ENCODE results near the gene SDCBP2.

SDCBP2 gene

GRCh38 chr20:1305712-1306111 lies 23.2 kb downstream of the SDCBP2 start:
- Histone ChIP-seq H4K8ac (ENCODE audit: low read depth, low read length) (no peak overlapping the region), H3K36me3 (replicated peaks in 1 of 2; ENCODE audit: control insufficient read depth in 2 of 2, insufficient read depth in 2 of 2, low read length in 2 of 2) (no peaks in the 10 kb centered on the region), H3K27ac (replicated peaks; ENCODE audit: low read length) (no peak overlapping the region), H3K9me3 (replicated peaks in 1 of 2; ENCODE audit: control insufficient read depth in 2 of 2, insufficient read depth in 1 of 2, low read depth in 1 of 2, low read length in 2 of 2) (no peaks in the 10 kb centered on the region), H3K27me3 (ENCODE audit: control insufficient read depth in 3 of 3, insufficient read depth in 3 of 3, low read depth in 1 of 3, low read length in 3 of 3) (peaks cover 0 to 19% (median 0%) of the 10 kb centered on the region in 3 experiments), H2BK120ac (ENCODE audit: low read depth, low read length) (no peak overlapping the region), H3K4me3 (ENCODE audit: low read length in 2 of 2) (no peak overlapping the region), H2BK12ac (ENCODE audit: low read length) (no peak overlapping the region), H3K4me2 (ENCODE audit: insufficient read depth, low read length, poor library complexity, severe bottlenecking) (no peak overlapping the region), H3K4ac (ENCODE audit: low read length) (no peak overlapping the region), H2AFZ (ENCODE audit: low read length) (no peak overlapping the region), H3K9ac (ENCODE audit: low read depth, low read length, poor library complexity) (peak overlapping the region; percentile 65), H3K18ac (ENCODE audit: low read length) (peak overlapping the region; percentile 54), H2AK5ac (ENCODE audit: low read depth, low read length) (peak overlapping the region; percentile 11), H3K4me1 (ENCODE audit: control insufficient read depth in 2 of 2, insufficient read depth in 1 of 2, low read depth in 1 of 2, low read length in 2 of 2) (peaks cover 13 to 18% of the 10 kb centered on the region in 2 donors), H3K14ac (ENCODE audit: low read length) (no peak overlapping the region), H3K79me1 (ENCODE audit: low read depth, low read length) (no peaks in the 10 kb centered on the region), H3K23ac (ENCODE audit: low read depth, low read length, poor library complexity) (no peak overlapping the region), H4K91ac (ENCODE audit: low read depth, low read length, poor library complexity) (no peak overlapping the region), H2BK5ac (ENCODE audit: low read length) (no peak overlapping the region), H2BK15ac (ENCODE audit: low read length) (no peak overlapping the region)
- WGBS, 2 donors (ENCODE audit: extremely low coverage in 2 of 2, insufficient read length in 2 of 2, insufficient replicate concordance in 1 of 2) = no CpG with 5 or more reads among the region's 24 CpGs
- DNase-seq (ENCODE audit: low spot score) = no peak

- Histone ChIP-seq H3K27ac (replicated peaks; ENCODE audit: low read length) (no peak overlapping the region), H3K4me3 (ENCODE audit: low read length in 2 of 2) (no peak overlapping the region), H3K4me2 (ENCODE audit: insufficient read depth, low read length, poor library complexity, severe bottlenecking) (no peak overlapping the region), H3K18ac (ENCODE audit: low read length) (peak overlapping the region; percentile 55), H4K8ac (ENCODE audit: low read depth, low read length) (no peak overlapping the region), H3K9ac (ENCODE audit: low read depth, low read length, poor library complexity) (peak overlapping the region; percentile 65), H3K14ac (ENCODE audit: low read length) (no peak overlapping the region), H2BK12ac (ENCODE audit: low read length) (no peak overlapping the region), H3K4ac (ENCODE audit: low read length) (peak overlapping the region; percentile 38), H2AK5ac (ENCODE audit: low read depth, low read length) (peak overlapping the region; percentile 11), H4K91ac (ENCODE audit: low read depth, low read length, poor library complexity) (no peak overlapping the region), H3K4me1 (ENCODE audit: control insufficient read depth in 2 of 2, insufficient read depth in 1 of 2, low read depth in 1 of 2, low read length in 2 of 2) (peaks cover 13 to 19% of the 10 kb centered on the region in 2 donors), H2AFZ (ENCODE audit: low read length) (no peak overlapping the region), H2BK15ac (ENCODE audit: low read length) (no peak overlapping the region), H3K9me3 (replicated peaks in 1 of 2; ENCODE audit: control insufficient read depth in 2 of 2, insufficient read depth in 1 of 2, low read depth in 1 of 2, low read length in 2 of 2) (no peaks in the 10 kb centered on the region), H3K36me3 (replicated peaks in 1 of 2; ENCODE audit: control insufficient read depth in 2 of 2, insufficient read depth in 2 of 2, low read length in 2 of 2) (no peaks in the 10 kb centered on the region), H2BK120ac (ENCODE audit: low read depth, low read length) (no peak overlapping the region), H3K23ac (ENCODE audit: low read depth, low read length, poor library complexity) (peak overlapping the region; percentile 76), H3K27me3 (ENCODE audit: control insufficient read depth in 3 of 3, insufficient read depth in 3 of 3, low read depth in 1 of 3, low read length in 3 of 3) (peaks cover 0 to 19% (median 0%) of the 10 kb centered on the region in 3 experiments), H3K79me1 (ENCODE audit: low read depth, low read length) (no peaks in the 10 kb centered on the region), H2BK5ac (ENCODE audit: low read length) (no peak overlapping the region)
- no CpG with 5 or more reads among the region's 31 CpGs for WGBS, 2 donors (ENCODE audit: extremely low coverage in 2 of 2, insufficient read length in 2 of 2, insufficient replicate concordance in 1 of 2)
- DNase-seq (ENCODE audit: low spot score) = no peak
These were observed 24.0 kb downstream of the SDCBP2 start for GRCh38 chr20:1304710-1305515.

GRCh38 chr20:1302685-1303541 lies 26.0 kb downstream of the SDCBP2 start:
- Histone ChIP-seq H3K4ac (ENCODE audit: low read length) (no peak overlapping the region), H3K14ac (ENCODE audit: low read length) (no peak overlapping the region), H3K27ac (replicated peaks; ENCODE audit: low read length) (no peak overlapping the region), H2BK5ac (ENCODE audit: low read length) (no peak overlapping the region), H3K4me3 (ENCODE audit: low read length in 2 of 2) (no peak overlapping the region), H3K4me1 (ENCODE audit: control insufficient read depth in 2 of 2, insufficient read depth in 1 of 2, low read depth in 1 of 2, low read length in 2 of 2) (peaks cover 0 to 6% of the 10 kb centered on the region in 2 donors), H3K23ac (ENCODE audit: low read depth, low read length, poor library complexity) (no peak overlapping the region), H3K4me2 (ENCODE audit: insufficient read depth, low read length, poor library complexity, severe bottlenecking) (no peak overlapping the region), H2AFZ (ENCODE audit: low read length) (no peak overlapping the region), H4K91ac (ENCODE audit: low read depth, low read length, poor library complexity) (no peak overlapping the region), H2BK120ac (ENCODE audit: low read depth, low read length) (no peak overlapping the region), H2BK15ac (ENCODE audit: low read length) (no peak overlapping the region), H3K9ac (ENCODE audit: low read depth, low read length, poor library complexity) (no peak overlapping the region), H3K27me3 (ENCODE audit: control insufficient read depth in 3 of 3, insufficient read depth in 3 of 3, low read depth in 1 of 3, low read length in 3 of 3) (peaks cover 0 to 22% (median 0%) of the 10 kb centered on the region in 3 experiments), H4K8ac (ENCODE audit: low read depth, low read length) (no peak overlapping the region), H2AK5ac (ENCODE audit: low read depth, low read length) (peak overlapping the region; percentile 1), H3K9me3 (replicated peaks in 1 of 2; ENCODE audit: control insufficient read depth in 2 of 2, insufficient read depth in 1 of 2, low read depth in 1 of 2, low read length in 2 of 2) (no peaks in the 10 kb centered on the region), H2BK12ac (ENCODE audit: low read length) (no peak overlapping the region), H3K18ac (ENCODE audit: low read length) (no peak overlapping the region), H3K36me3 (replicated peaks in 1 of 2; ENCODE audit: control insufficient read depth in 2 of 2, insufficient read depth in 2 of 2, low read length in 2 of 2) (no peaks in the 10 kb centered on the region), H3K79me1 (ENCODE audit: low read depth, low read length) (no peaks in the 10 kb centered on the region)
- DNase-seq (ENCODE audit: low spot score) = no peak
- no CpG with 5 or more reads among the region's 12 CpGs for WGBS, 2 donors (ENCODE audit: extremely low coverage in 2 of 2, insufficient read length in 2 of 2, insufficient replicate concordance in 1 of 2)

- Histone ChIP-seq H3K23ac (ENCODE audit: low read depth, low read length, poor library complexity) (no peak overlapping the region), H2AK5ac (ENCODE audit: low read depth, low read length) (no peak overlapping the region), H4K91ac (ENCODE audit: low read depth, low read length, poor library complexity) (no peak overlapping the region), H3K27ac (replicated peaks; ENCODE audit: low read length) (no peak overlapping the region), H4K8ac (ENCODE audit: low read depth, low read length) (no peak overlapping the region), H3K4me2 (ENCODE audit: insufficient read depth, low read length, poor library complexity, severe bottlenecking) (no peak overlapping the region), H3K4me3 (ENCODE audit: low read length in 2 of 2) (no peak overlapping the region), H2BK15ac (ENCODE audit: low read length) (no peak overlapping the region), H3K27me3 (ENCODE audit: control insufficient read depth in 3 of 3, insufficient read depth in 3 of 3, low read depth in 1 of 3, low read length in 3 of 3) (peaks cover 0 to 30% (median 0%) of the 10 kb centered on the region in 3 experiments), H3K4me1 (ENCODE audit: control insufficient read depth in 2 of 2, insufficient read depth in 1 of 2, low read depth in 1 of 2, low read length in 2 of 2) (peaks cover 0 to 6% of the 10 kb centered on the region in 2 donors), H2BK12ac (ENCODE audit: low read length) (no peak overlapping the region), H3K9ac (ENCODE audit: low read depth, low read length, poor library complexity) (no peak overlapping the region), H3K79me1 (ENCODE audit: low read depth, low read length) (no peaks in the 10 kb centered on the region), H2AFZ (ENCODE audit: low read length) (peak overlapping the region; percentile 67), H2BK120ac (ENCODE audit: low read depth, low read length) (no peak overlapping the region), H3K4ac (ENCODE audit: low read length) (no peak overlapping the region), H3K14ac (ENCODE audit: low read length) (no peak overlapping the region), H3K18ac (ENCODE audit: low read length) (no peak overlapping the region), H3K9me3 (replicated peaks in 1 of 2; ENCODE audit: control insufficient read depth in 2 of 2, insufficient read depth in 1 of 2, low read depth in 1 of 2, low read length in 2 of 2) (no peaks in the 10 kb centered on the region), H3K36me3 (replicated peaks in 1 of 2; ENCODE audit: control insufficient read depth in 2 of 2, insufficient read depth in 2 of 2, low read length in 2 of 2) (no peaks in the 10 kb centered on the region), H2BK5ac (ENCODE audit: low read length) (no peak overlapping the region)
- DNase-seq (ENCODE audit: low spot score) = no peak
- no CpG with 5 or more reads among the region's 9 CpGs for WGBS, 2 donors (ENCODE audit: extremely low coverage in 2 of 2, insufficient read length in 2 of 2, insufficient replicate concordance in 1 of 2)
These were observed 27.9 kb downstream of the SDCBP2 start for GRCh38 chr20:1301031-1301529.

All from neuronal stem cell (in vitro differentiated cells).